Stimulated activated CD8-positive, alpha-beta memory T cell treated with anti-CD3 and anti-CD28 coated beads, Interleukin-15, amount 100 ng/mL, for 48 hours (primary cell): ENCODE measurements around the gene IDH2.
"Not testable (repeated sequence)": the region's sequence is repeated elsewhere in the genome, so short reads cannot be mapped to it uniquely, and the experiment has no call there.

Experiments used
- DNase-seq, 2 donors: peaks; one replicate each; pipeline ENCODE4 v3.0.0-alpha.2; 2020; ENCODE audit warnings: low read depth in 2 of 2

IDH2 gene

GRCh38 chr15:90114451-90114901 is 12.2 kb upstream of the IDH2 start:
- no peak for DNase-seq

- DNase-seq: no peak
Measured at GRCh38 chr15:90113166-90113565, 10.9 kb upstream of the IDH2 start.

- not testable (repeated sequence) for DNase-seq
Measured at GRCh38 chr15:90109163-90109751, 7.0 kb upstream of the IDH2 start.

GRCh38 chr15:90108038-90108437 is 5.8 kb upstream of the IDH2 start:
- not testable (repeated sequence) for DNase-seq

- DNase-seq: no peak
Measured at GRCh38 chr15:90106522-90107117, 4.4 kb upstream of the IDH2 start.

- DNase-seq: no peak
Measured at GRCh38 chr15:90105521-90105920, 3.3 kb upstream of the IDH2 start.

- DNase-seq: no peak
Measured at GRCh38 chr15:90104551-90104950, 2.3 kb upstream of the IDH2 start.

- no peak for DNase-seq
Measured at GRCh38 chr15:90103701-90104329, 1.5 kb upstream of the IDH2 start.

GRCh38 chr15:90101130-90101968 is 919 bp downstream of the IDH2 start:
- no peak for DNase-seq

- no peak for DNase-seq
Measured at GRCh38 chr15:90099868-90100831, 2.1 kb downstream of the IDH2 start.

- DNase-seq: no peak
Measured at GRCh38 chr15:90099072-90099867, 3.0 kb downstream of the IDH2 start.

- no peak for DNase-seq
Measured at GRCh38 chr15:90097475-90097874, 4.8 kb downstream of the IDH2 start.

GRCh38 chr15:90095521-90095959 is 6.7 kb downstream of the IDH2 start:
- DNase-seq: no peak

GRCh38 chr15:90091156-90091931 is 10.9 kb downstream of the IDH2 start:
- no peak for DNase-seq

GRCh38 chr15:90090226-90090848 is 11.9 kb downstream of the IDH2 start:
- no peak for DNase-seq

GRCh38 chr15:90087454-90088154 is 14.7 kb downstream of the IDH2 start:
- DNase-seq: no peak

- no peak for DNase-seq
Measured at GRCh38 chr15:90086868-90087268, 15.4 kb downstream of the IDH2 start.

GRCh38 chr15:90085565-90085964 is 16.7 kb downstream of the IDH2 start:
- DNase-seq: no peak
